Transverse colon (tissue), 4 donors: Measurements from ENCODE around the gene PBX4. TPM values are rescaled to one million over a fixed set of nuclear protein-coding genes. Genes with fewer than 3 reads are reported as not detected.

Source experiments
- DNase-seq: peaks from one replicate; pipeline ENCODE4 v3.0.0-alpha.2; 2019
- H3K27ac ChIP-seq, 4 donors: fragments of 200-600 bp; sonication (generic); 2 replicates each; pipeline ENCODE4 v1.5.1; 2016 to 2018; ENCODE audit warnings: inconsistent platforms in 4 of 4
- H3K27me3 ChIP-seq: fragments of 200-600 bp; sonication (generic); 2 replicates; pipeline ENCODE4 v1.5.1; 2017; ENCODE audit warnings: inconsistent platforms
- H3K36me3 ChIP-seq, 4 donors: fragments of 200-600 bp; sonication (generic); 2 replicates each; pipeline ENCODE4 v1.5.1; 2017 to 2019; ENCODE audit warnings: inconsistent platforms in 4 of 4
- H3K4me1 ChIP-seq, 4 donors: fragments of 200-600 bp; sonication (generic); 2 replicates each; pipeline ENCODE4 v1.5.1; 2017 to 2020; ENCODE audit warnings: inconsistent platforms in 4 of 4
- H3K4me3 ChIP-seq, 4 donors: fragments of 200-600 bp; sonication (generic); 1 replicate in 1 of 4; 2 replicates in 3 of 4; pipeline versions ENCODE4 v1.5.1 to v1.6.1; 2017 to 2019; ENCODE audit warnings: inconsistent platforms in 4 of 4
- H3K9me3 ChIP-seq, 2 donors: fragments of 200-600 bp; sonication (generic); 2 replicates each; pipeline ENCODE4 v1.5.1; 2017 to 2019; ENCODE audit warnings: inconsistent platforms in 2 of 2
- EP300 ChIP-seq: sonication (generic); formaldehyde crosslinking; IDR thresholded peaks from one replicate; pipeline ENCODE4 v1.6.1; 2017; ENCODE audit warnings: antibody characterized with exemption, low read depth
- POLR2A ChIP-seq: fragments of 450-650 bp; IDR thresholded peaks from one replicate; pipeline ENCODE4 v1.6.1; 2016; ENCODE audit warnings: antibody characterized with exemption, mild to moderate bottlenecking, moderate library complexity
- POLR2AphosphoS5 ChIP-seq, 3 donors: sonication (generic); formaldehyde crosslinking; IDR thresholded peaks; one replicate each; pipeline ENCODE4 v1.6.1; 2016; ENCODE audit warnings: antibody characterized with exemption in 3 of 3
- WGBS, 2 donors: methylation state at CpG; one replicate each; pipeline ENCODE4 v1.1.5; 2018; ENCODE audit warnings: low coverage in 1 of 2; 5-methylcytosine and 5-hydroxymethylcytosine counted together
- in situ Hi-C, 4 donors: fragments of 200-750 bp; cut with MboI; loops; one replicate each; pipeline versions ENCODE4 v1.15.0 to v1.15.1; 2017; ENCODE audit warnings: low sequenced_read_pairs in 3 of 4, low pct_ligation_motif_present in 1 of 4, low pct_unique_long_range_greater_than_20kb in 1 of 4
- intact Hi-C: fragments of 100-400 bp; cut with DNase I; formaldehyde crosslinking; loops from one replicate; pipeline ENCODE4 v1.15.1; 2023; ENCODE audit warnings: low total_unique reads
- total RNA-seq, 4 donors: library from RNA; depleted of rRNA; stranded (reverse); fragments of >200 nt; gene quantifications; one replicate each; pipeline ENCODE4 v1.1.0, GENCODE V29; 2016
- TF ChIP-seq, protein P1 (sequence below), 5 experiments: fragments of 200-600 bp in 3 of 5; fragments of 450-650 bp in 2 of 5; sonication (generic) in 3 of 5; IDR thresholded peaks; 1 replicate in 2 of 5; 2 replicates in 3 of 5; pipeline ENCODE4 v1.5.1; 2016 to 2017; ENCODE audit warnings: antibody characterized with exemption in 5 of 5, inconsistent platforms in 3 of 5, mild to moderate bottlenecking in 2 of 5, moderate library complexity in 1 of 5

The PBX4 gene
- total RNA-seq, 4 donors from 2014 or later, result 1.9 to 11.9 (median 5.1) TPM

DNA sequence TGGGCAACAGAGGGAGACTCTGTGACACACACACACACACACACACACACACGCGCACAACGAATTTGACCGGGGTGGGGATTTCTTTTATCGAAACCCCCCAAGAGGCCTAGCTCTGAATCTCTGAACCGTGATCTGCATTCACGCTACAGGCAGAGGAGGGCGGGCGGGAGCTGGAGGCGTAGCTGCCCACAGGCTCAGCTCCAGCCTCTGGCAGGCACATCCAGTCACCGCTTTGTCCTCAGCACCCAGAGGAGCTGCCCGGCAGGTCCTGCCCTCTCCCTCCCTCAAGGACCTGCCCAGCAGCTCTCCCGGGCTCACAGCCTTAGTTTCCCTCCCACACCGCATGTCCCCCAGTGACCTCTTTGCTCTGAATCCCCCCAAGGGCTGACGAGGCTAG lies 60.4 kb downstream of the PBX4 start:
- intact Hi-C loops, result no loop called here
- TF ChIP-seq EP300 (no peak), POLR2AphosphoS5 (IDR thresholded peaks at IDR 0.05) (no peak), POLR2A (no peak)
- TF ChIP-seq, protein P1, sequence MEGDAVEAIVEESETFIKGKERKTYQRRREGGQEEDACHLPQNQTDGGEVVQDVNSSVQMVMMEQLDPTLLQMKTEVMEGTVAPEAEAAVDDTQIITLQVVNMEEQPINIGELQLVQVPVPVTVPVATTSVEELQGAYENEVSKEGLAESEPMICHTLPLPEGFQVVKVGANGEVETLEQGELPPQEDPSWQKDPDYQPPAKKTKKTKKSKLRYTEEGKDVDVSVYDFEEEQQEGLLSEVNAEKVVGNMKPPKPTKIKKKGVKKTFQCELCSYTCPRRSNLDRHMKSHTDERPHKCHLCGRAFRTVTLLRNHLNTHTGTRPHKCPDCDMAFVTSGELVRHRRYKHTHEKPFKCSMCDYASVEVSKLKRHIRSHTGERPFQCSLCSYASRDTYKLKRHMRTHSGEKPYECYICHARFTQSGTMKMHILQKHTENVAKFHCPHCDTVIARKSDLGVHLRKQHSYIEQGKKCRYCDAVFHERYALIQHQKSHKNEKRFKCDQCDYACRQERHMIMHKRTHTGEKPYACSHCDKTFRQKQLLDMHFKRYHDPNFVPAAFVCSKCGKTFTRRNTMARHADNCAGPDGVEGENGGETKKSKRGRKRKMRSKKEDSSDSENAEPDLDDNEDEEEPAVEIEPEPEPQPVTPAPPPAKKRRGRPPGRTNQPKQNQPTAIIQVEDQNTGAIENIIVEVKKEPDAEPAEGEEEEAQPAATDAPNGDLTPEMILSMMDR (IDR thresholded peaks at IDR 0.05), result no peak
- in situ Hi-C loops, result no loop called here

DNA sequence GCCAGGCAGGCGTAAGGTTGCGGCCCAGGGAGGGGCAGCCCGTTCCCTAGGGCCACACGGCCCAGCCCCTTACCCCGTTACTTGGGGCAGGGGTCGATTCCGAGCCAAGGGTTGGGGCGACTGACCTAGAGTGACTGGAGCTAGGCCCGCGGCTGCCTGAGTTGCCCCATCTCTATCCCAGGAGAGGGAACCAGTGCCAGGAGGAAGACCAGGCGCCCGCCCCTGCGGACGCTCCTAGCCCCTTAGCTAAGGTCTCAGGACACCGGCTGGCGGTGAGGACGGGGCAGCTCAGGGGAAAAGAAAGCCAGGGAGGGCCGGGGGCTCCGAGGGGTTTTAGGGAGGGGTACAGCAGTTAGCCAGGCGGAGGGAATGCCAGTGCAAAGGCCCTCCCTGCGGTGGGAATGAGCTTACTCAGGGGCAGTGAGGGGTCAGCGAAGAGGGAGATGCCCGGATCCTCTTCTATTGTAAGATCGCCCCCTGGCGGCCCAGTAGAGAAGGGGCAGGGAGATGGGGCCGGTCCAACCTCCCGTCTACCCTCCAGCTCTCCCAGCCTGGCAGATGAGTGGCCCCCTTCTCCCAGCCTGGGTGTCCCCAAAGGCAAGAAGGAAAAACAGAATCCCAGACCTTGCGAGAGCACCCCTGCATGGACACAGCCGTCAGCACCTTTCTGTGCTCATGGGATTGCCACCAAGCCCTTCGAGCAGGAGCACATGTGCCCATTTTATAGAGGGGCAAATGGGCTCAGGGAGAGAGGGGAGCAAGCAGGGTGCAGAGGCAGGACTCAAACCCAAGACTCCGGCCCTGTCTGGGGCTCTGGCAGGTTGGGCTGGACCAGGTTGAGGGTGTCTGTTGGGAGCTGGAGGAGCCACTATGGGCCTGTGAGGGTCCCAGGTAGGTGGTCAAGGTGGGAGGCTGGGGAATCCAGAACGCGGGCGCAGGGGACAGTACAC lies 64.1 kb downstream of the PBX4 start:
- Histone ChIP-seq H3K36me3 (no peaks in the 10 kb centered on the region), H3K4me3 (no peak overlapping the region), H3K4me1 (no peaks in the 10 kb centered on the region), H3K27ac (no peak overlapping the region), H3K27me3 (peaks cover 4% of the 10 kb centered on the region), H3K9me3 (no peaks in the 10 kb centered on the region)
- WGBS, 2 donors, result 12 to 71% methylated on average over 6 to 32 of the region's 34 CpGs
- no peak for TF ChIP-seq POLR2A
- TF ChIP-seq, protein P1 (IDR thresholded peaks at IDR 0.05), result peak; percentile 58 to 84 (median 67)
- intact Hi-C loops (no loop called here), in situ Hi-C loops (no loop called here)
- peak; percentile 62 for DNase-seq

More for the DNA sequence above, 60.4 kb downstream of the PBX4 start:
- no peaks in the 10 kb centered on the region for H3K4me1 ChIP-seq
- H3K27ac ChIP-seq, result no peak overlapping the region
- no peak for DNase-seq
- H3K9me3 ChIP-seq, result no peaks in the 10 kb centered on the region
- H3K27me3 ChIP-seq, result no peaks in the 10 kb centered on the region
- H3K4me3 ChIP-seq, result no peak overlapping the region
- WGBS, 2 donors, result 84 to 100% methylated on average over 1 to 15 of the region's 15 CpGs
- H3K36me3 ChIP-seq, result no peaks in the 10 kb centered on the region

DNA sequence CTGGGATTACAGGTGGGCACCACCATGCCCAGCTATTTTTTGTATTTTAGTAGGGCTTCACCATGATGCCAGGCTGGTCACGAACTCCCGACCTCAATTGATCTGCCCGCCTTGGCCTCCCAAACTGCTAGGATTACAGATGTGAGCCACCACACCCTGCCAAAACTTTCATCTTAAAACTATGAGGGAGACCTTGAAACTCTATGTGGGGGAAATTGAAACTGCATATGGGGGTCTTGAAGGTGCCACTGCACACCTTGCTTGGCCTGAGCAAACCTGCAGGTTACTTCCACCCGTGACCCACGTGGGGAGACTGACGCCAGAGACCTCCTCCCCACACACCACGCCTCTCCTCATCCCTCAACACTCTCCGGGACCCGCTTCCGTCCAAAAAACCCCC lies 64.8 kb downstream of the PBX4 start:
- no peak for DNase-seq
- no peaks in the 10 kb centered on the region for H3K4me1 ChIP-seq
- H3K27me3 ChIP-seq, result peaks cover 10% of the 10 kb centered on the region
- intact Hi-C loops (no loop called here), in situ Hi-C loops (no loop called here)
- TF ChIP-seq POLR2A, result no peak
- no peak overlapping the region for H3K4me3 ChIP-seq
- no peaks in the 10 kb centered on the region for H3K36me3 ChIP-seq
- 79 to 89% methylated on average over 7 to 10 of the region's 10 CpGs for WGBS, 2 donors
- H3K9me3 ChIP-seq, result no peaks in the 10 kb centered on the region
- H3K27ac ChIP-seq, result no peak overlapping the region

DNA sequence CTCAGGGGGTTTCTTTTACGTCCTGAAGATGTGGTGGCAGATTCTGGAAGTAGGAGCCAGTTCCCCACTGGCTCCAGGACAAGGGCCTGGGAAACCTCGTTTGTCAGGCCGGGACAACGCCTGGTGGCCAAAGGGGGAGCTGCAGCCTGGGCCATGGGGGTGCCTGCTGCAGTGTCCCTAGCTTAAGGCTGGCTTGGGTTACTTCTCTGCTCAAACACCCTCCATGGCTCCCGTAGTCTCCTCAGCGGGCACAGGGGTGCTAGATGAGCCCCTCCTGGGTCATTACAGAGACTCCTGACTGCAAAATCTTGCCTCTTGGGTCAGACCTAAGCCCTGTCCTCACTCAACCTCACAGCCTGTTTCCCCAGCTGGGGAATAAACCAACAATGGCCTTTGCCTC lies 65.7 kb downstream of the PBX4 start:
- H3K4me3 ChIP-seq, result no peak overlapping the region
- intact Hi-C loops, result no loop called here
- WGBS, 2 donors, result 64% methylated on average over 3 of the region's 6 CpGs; no CpG with 5 or more reads in 1 of the 2 donors

More for the DNA sequence above, 65.7 kb downstream of the PBX4 start:
- Histone ChIP-seq H3K4me1 (no peaks in the 10 kb centered on the region), H3K27me3 (peaks cover 18% of the 10 kb centered on the region), H3K9me3 (no peaks in the 10 kb centered on the region), H3K27ac (no peak overlapping the region), H3K36me3 (no peaks in the 10 kb centered on the region)
- DNase-seq, result peak; percentile 42
- in situ Hi-C loops, result no loop called here
- TF ChIP-seq POLR2A, result no peak
- TF ChIP-seq, protein P1 (IDR thresholded peaks at IDR 0.05), result peak; percentile 38 to 67 (median 60)
